HepG2 (cell line): ENCODE measurements around the gene COQ8B.

Experiments used
- CEBPB ChIP-seq: IDR thresholded peaks from 2 replicates; pipeline ENCODE4 v1.6.1; 2011; ENCODE audit warnings: low read depth, low read length, improper control_type of control experiment, borderline replicate concordance
- FOSL1 ChIP-seq: sonication (generic); formaldehyde crosslinking; IDR thresholded peaks from 2 replicates; pipeline ENCODE4 v1.9.0; 2021; ENCODE audit warnings: missing genetic modification reagents, borderline replicate concordance
- FOXK1 ChIP-seq: sonication (generic); formaldehyde crosslinking; IDR thresholded peaks from 2 replicates; pipeline ENCODE4 v1.4.0; 2020; ENCODE audit warnings: low read depth, missing genetic modification reagents, borderline replicate concordance
- JUNB ChIP-seq: sonication (generic); formaldehyde crosslinking; IDR thresholded peaks from 2 replicates; pipeline ENCODE4 v1.8.0; 2022; ENCODE audit warnings: missing genetic modification reagents, mild to moderate bottlenecking, borderline replicate concordance
- POLR2AphosphoS5 ChIP-seq: IDR thresholded peaks from 2 replicates; pipeline ENCODE4 v1.6.1; 2012; ENCODE audit warnings: low read depth, low read length
- TOE1 ChIP-seq: sonication (generic); formaldehyde crosslinking; IDR thresholded peaks from 2 replicates; pipeline ENCODE4 v1.4.0; 2020; ENCODE audit warnings: mild to moderate bottlenecking, missing genetic modification reagents
- ZBTB26 ChIP-seq: IDR thresholded peaks from 2 replicates; pipeline ENCODE4 v1.6.1; 2016; ENCODE audit warnings: missing compliant biosample characterization, missing genetic modification reagents, borderline replicate concordance
- ZBTB33 ChIP-seq: sonication (generic); formaldehyde crosslinking; IDR thresholded peaks from 2 replicates; pipeline ENCODE4 v1.4.0; 2020; ENCODE audit warnings: missing genetic modification reagents
- ZNF441 ChIP-seq: sonication (generic); formaldehyde crosslinking; IDR thresholded peaks from 2 replicates; pipeline ENCODE4 v1.7.0; 2021; ENCODE audit warnings: missing genetic modification reagents, borderline replicate concordance
- ZNF777 ChIP-seq: sonication (generic); formaldehyde crosslinking; IDR thresholded peaks from 2 replicates; pipeline ENCODE4 v1.4.0; 2020; ENCODE audit warnings: missing genetic modification reagents
- TF ChIP-seq, protein P1 (sequence below): sonication (generic); formaldehyde crosslinking; IDR thresholded peaks from 2 replicates; pipeline ENCODE4 v1.5.0; 2020; ENCODE audit warnings: missing genetic modification reagents
- TF ChIP-seq, protein P2 (sequence below): sonication (generic); formaldehyde crosslinking; IDR thresholded peaks from 2 replicates; pipeline ENCODE4 v1.4.0; 2020; ENCODE audit warnings: missing genetic modification reagents, borderline replicate concordance
- TF ChIP-seq, protein P3 (sequence below): fragments of 450-650 bp; IDR thresholded peaks from 2 replicates; pipeline ENCODE4 v1.6.1; 2017; ENCODE audit warnings: mild to moderate bottlenecking

DNA sequence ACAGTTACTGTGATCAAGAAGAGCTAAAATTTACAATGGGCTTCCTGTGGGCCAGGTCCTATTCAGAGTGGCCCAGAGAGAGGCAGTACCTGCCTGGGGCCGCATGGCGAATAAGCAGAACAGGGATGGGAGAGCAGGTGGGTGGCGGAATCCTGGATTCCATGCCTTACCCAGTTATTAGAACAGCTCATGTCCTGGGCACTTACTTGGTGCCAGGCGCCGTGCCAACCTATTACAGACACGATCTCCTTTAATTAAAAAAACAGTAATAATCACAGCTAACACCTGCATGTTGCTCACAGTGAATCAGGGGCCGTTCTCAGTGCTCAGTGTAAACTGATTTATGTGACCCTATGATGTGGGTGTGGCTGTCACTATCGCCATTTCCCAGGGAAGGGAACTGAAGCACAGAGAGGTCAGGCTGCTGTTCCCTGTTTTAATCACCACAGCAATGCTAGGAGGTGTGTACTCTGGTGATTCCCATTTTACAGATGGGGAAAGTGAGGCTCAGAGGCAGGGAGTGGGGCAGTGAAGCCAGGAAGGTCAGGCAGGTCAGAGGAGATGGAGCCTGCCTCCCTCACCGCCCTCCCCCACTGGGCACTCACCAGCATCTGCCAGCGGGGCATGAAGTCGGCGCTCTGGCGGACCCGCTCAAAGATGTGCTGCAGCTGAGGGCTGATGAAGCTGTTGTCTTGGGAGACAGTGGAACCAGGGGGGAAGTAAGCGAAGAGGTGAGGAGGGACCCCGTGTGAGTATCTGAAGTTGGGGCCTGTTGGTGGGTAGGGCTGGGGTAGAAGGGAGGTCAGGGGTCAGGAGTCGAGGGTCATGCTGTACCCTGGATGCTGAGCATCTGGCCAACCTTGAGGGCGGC lies 12.0 kb downstream of the COQ8B start:
- TF ChIP-seq, protein P1, sequence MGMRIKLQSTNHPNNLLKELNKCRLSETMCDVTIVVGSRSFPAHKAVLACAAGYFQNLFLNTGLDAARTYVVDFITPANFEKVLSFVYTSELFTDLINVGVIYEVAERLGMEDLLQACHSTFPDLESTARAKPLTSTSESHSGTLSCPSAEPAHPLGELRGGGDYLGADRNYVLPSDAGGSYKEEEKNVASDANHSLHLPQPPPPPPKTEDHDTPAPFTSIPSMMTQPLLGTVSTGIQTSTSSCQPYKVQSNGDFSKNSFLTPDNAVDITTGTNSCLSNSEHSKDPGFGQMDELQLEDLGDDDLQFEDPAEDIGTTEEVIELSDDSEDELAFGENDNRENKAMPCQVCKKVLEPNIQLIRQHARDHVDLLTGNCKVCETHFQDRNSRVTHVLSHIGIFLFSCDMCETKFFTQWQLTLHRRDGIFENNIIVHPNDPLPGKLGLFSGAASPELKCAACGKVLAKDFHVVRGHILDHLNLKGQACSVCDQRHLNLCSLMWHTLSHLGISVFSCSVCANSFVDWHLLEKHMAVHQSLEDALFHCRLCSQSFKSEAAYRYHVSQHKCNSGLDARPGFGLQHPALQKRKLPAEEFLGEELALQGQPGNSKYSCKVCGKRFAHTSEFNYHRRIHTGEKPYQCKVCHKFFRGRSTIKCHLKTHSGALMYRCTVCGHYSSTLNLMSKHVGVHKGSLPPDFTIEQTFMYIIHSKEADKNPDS (CRISPR knock-in tag), result no peak
- TF ChIP-seq FOSL1, result no peak
- no peak for TF ChIP-seq ZBTB33 (CRISPR knock-in tag)
- no peak for TF ChIP-seq ZNF441
- TF ChIP-seq, protein P2, sequence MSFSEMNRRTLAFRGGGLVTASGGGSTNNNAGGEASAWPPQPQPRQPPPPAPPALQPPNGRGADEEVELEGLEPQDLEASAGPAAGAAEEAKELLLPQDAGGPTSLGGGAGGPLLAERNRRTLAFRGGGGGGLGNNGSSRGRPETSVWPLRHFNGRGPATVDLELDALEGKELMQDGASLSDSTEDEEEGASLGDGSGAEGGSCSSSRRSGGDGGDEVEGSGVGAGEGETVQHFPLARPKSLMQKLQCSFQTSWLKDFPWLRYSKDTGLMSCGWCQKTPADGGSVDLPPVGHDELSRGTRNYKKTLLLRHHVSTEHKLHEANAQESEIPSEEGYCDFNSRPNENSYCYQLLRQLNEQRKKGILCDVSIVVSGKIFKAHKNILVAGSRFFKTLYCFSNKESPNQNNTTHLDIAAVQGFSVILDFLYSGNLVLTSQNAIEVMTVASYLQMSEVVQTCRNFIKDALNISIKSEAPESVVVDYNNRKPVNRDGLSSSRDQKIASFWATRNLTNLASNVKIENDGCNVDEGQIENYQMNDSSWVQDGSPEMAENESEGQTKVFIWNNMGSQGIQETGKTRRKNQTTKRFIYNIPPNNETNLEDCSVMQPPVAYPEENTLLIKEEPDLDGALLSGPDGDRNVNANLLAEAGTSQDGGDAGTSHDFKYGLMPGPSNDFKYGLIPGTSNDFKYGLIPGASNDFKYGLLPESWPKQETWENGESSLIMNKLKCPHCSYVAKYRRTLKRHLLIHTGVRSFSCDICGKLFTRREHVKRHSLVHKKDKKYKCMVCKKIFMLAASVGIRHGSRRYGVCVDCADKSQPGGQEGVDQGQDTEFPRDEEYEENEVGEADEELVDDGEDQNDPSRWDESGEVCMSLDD (CRISPR knock-in tag), result no peak
- no peak for TF ChIP-seq CEBPB
- no peak for TF ChIP-seq ZBTB26 (CRISPR knock-in tag)
- TF ChIP-seq, protein P3, sequence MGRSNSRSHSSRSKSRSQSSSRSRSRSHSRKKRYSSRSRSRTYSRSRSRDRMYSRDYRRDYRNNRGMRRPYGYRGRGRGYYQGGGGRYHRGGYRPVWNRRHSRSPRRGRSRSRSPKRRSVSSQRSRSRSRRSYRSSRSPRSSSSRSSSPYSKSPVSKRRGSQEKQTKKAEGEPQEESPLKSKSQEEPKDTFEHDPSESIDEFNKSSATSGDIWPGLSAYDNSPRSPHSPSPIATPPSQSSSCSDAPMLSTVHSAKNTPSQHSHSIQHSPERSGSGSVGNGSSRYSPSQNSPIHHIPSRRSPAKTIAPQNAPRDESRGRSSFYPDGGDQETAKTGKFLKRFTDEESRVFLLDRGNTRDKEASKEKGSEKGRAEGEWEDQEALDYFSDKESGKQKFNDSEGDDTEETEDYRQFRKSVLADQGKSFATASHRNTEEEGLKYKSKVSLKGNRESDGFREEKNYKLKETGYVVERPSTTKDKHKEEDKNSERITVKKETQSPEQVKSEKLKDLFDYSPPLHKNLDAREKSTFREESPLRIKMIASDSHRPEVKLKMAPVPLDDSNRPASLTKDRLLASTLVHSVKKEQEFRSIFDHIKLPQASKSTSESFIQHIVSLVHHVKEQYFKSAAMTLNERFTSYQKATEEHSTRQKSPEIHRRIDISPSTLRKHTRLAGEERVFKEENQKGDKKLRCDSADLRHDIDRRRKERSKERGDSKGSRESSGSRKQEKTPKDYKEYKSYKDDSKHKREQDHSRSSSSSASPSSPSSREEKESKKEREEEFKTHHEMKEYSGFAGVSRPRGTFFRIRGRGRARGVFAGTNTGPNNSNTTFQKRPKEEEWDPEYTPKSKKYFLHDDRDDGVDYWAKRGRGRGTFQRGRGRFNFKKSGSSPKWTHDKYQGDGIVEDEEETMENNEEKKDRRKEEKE, result no peak
- no peak for TF ChIP-seq TOE1 (CRISPR knock-in tag)
- no peak for TF ChIP-seq ZNF777 (CRISPR knock-in tag)
- no peak for TF ChIP-seq JUNB (CRISPR knock-in tag)
- no peak for TF ChIP-seq FOXK1 (CRISPR knock-in tag)
- TF ChIP-seq POLR2AphosphoS5, result no peak
